CD4-positive, alpha-beta T cell treated with Interleukin-4 for 1 hour (primary cell): Measurements from ENCODE around the gene ZPBP2.
A peak's percentile ranks its signal among the peaks of the same experiment; 100 is the strongest.
"Not testable (repeated sequence)": the region's sequence is repeated elsewhere in the genome, so short reads cannot be mapped to it uniquely, and the experiment has no call there.

Experiments
- DNase-seq, 2 donors: peaks; one replicate each; pipeline ENCODE4 v3.0.0-alpha.2; 2020 to 2022

Gene ZPBP2

DNA sequence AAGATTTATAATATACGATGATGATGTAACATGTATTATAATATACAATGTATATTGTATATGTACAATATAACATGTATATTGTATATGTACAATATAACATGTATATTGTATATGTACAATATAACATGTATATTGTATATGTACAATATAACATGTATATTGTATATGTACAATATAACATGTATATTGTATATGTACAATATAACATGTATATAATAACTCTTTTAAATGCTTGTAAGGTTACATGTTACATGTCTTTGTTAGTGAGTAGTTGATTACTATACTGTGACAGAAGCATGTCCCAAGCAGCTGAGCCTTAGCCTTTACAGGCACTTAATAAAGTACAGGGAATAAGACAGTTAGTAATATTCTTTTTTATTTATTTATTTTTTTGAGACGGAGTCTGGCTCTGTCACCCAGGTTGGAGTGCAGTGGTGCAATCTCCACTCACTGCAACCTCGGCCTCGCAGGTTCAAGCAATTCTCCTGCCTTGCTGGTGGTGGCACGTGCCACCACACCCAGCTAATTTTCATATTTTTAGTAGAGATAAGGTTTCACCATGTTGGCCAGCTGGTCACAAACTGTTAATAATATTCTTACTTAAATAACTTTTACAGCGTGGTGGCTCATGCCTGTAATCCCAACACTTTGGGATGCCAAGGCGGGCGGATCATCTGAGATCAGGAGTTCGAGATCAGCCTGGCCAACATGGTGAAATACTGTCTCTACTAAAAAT, 11.9 kb upstream of the ZPBP2 start:
- DNase-seq, result not testable (repeated sequence)

DNA sequence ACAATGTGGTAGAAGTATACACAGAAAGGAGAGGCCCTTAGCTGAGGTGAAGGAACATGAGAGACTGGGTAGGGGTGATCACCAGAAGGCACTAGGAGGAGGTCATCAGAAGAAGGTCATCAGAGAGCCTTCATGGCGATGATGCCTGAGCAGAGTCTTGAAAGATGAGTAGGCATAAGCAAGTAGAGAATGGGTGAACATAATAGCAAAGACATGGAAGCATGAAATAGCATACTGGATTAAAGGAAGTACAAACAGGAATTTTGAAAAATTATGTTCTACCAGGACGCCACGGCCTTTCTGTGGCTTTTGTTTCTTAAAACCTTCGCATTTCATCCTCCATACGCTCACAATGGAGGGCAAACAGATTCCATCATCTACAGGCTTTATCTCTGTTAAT, 6.8 kb upstream of the ZPBP2 start:
- DNase-seq, result peak in 1 of 2 donors; percentile 31

DNA sequence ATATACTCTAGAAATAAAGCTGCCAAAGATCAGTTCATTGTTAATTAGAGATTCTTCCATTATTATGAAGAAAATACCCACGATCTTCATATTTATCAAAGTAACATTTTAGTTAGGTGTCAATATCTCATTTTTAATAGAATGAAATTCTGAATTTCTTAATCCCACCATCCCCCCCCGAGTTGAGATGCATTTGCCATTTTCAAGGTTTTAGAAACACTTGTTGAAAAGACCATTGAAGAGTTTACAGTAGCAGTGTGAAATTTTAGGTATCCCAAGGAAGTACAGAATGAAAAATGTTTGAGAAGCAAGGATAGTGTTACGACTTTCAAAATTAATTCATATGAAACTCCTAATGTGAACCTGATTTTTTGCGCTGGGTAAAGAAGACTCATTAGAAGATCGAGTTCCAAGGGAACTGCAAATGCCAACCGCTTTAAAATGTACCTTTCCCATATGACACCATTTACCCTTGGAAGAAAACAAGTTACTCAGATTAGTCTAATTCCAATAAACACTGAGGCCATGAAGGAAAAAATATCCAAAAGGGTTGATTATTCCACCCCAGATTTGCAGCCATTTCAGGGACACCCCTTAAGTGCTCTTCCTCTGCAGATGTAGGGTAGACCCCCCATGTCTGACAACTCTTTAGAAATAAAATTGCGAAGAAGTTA, 4.6 kb upstream of the ZPBP2 start:
- DNase-seq, result no peak

DNA sequence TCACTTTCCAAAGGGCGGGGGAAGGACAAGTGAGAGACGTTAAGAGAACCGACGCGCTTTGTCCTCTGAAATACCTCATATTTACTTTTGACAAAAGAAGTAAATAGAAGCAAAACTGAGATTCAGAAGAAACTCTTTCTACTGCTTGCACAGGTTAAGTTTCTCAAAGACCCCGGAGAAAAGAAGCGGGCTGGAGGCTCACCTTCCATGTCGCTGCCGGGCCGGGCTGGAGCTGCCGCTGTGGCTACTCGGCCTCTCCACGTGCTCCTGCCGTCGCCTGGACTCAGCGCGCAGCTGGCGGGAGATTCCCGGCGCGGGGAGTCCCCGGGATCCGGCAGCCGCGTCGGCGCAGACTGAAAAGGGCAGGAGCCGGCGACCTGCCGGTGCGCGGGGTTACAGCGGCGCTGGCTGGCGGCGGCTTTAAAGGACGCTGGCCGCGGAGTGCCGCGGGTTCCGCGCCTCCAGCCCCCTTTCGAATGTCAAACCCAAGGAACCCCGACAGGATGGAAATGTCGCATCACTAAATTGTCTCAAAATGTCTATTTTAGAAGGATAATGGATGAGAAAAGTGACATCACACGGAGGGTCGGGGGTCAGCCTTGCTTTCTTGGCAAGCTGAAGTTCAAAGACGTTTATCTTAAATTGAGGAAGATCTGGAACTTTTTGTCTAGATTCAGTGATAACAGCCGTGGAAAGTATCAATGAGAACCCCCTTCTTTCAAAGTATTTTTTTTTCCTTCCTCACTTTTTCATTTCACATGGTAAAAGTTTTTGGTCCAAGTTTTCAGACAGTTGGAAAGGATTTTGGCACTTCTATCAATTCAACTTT, 3.9 kb upstream of the ZPBP2 start, which contains the start of gene IKZF3:
Gene IKZF3 (minus strand): TSS at position 395 of the 829 bp plus-strand sequence. CDS start 186 bp downstream, at position 209.
- peak; percentile 88 to 91 for DNase-seq

DNA sequence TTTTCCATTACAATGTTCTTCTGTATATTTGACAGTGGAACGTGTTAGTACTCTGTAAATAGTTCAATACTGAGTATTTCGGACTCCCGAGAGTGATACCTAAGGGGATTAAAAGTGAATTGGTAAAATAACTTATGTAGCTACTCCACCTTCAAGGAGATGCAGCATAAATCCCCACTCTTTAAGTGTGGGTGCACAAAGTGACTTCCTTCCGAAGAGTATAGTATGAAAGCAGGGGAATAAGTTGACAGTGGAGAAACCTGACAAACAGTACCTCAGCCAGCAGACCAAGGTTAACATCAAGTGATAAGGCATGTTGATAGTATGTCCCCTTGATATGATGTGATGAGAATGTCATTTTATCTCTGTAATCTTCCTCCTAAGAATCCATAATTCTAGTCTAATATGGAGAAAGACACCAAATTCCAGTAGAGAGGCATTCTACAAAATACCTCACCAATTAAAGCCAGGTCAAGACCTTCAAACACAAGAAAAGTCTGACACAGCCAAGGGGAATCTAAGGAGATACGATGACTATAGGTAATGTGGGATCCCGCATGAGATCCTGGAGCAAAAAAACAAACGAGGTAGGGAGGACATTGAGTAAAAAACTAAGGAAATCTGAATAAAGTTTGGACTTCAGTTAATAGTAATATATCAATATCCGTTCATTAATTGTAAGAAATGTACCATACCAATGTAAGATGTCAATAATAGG, 1.8 kb upstream of the ZPBP2 start:
- DNase-seq, result no peak

DNA sequence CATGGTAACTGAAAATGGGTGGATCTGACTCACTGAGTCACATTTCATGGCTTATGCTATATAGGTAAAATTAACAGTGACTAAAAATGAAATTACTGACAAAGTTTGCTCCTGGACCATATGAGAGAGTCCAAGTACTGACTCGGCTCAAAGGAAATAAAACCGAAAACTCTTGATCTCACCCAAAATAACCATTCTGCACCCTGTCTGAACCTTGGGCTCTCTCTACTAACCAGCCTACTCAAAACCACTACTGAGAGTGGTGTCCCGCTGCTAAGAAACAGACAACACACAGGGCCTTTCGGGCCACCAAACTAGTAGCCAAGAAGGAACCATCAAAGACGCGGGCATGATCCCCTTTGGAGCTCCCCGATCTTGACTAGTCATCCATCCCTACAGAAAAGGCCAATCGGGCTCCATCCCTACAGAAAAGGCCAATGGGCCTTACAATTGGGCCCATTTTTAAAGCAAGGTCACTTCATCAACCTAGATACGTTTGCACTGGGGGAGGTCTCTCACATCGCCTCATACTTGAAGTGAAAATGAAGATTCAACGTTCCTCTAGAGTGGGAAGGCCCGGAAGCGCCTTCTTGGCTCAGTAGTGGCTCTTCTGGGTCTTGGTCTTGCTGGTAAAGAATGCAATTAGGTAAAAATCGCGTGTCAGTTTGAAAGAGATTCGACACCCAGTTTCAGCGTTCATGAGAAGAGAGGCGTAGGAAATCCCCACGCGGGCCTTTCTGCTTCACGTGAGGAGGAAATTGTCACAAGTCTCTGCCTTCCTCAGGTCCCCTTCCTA, 720 bp upstream of the ZPBP2 start:
- DNase-seq, result peak; percentile 75 to 87

DNA sequence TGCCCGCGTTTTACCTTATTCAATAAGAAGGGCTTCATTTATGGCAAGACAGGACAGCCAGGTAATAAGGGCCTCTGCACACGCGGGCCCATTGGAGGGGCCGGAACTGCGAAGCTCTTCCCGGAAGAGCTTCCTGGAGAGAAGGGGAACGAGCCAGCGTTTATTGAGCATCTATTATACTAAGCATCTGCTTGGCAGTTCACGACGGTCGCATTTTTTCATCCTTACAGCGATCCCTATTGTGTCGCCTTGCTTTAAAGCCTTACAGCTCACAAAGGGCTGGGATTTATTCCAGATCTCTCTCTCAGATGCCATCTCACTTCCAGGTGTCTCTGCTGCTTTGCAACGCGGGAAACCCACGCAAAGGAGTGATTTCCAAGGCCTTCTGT, 546 bp downstream of the ZPBP2 start:
- no peak for DNase-seq

DNA sequence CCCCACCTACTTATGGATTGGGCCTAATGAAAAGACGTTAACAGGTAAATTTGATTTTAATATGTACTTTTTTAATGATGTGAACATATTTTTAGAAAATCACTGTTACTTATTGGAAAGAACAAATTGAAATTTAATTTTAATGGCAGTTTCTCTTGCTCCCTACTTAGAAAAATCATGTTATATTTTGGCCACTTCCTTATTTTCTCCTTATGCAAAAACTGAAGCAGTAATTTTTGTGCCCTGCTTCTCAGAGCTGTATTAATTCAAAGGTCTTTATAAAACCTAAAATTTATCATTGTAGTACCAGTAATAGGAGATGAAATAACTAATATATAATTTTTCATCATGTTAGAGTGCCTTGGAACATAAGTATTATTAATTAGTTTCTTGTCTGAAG, 2.8 kb downstream of the ZPBP2 start:
- DNase-seq, result no peak

DNA sequence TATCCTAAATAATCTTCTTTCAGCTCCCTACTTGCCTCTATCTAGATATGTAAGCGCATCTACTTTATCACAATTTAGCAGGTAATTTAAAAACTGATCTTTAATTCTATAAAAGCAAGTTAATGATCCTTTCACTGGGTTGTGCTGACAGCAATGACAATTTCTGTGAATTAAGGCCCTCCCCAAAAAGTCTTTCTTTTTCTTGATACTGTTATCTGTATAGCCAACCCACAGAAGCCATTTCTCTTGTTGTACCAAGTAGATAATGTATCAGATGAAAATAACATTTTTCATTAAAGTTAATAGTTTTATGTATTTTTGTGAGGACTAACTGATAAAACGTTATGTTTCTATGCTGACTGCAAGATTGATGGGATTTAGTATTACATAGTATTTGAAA, 3.8 kb downstream of the ZPBP2 start:
- DNase-seq, result no peak

DNA sequence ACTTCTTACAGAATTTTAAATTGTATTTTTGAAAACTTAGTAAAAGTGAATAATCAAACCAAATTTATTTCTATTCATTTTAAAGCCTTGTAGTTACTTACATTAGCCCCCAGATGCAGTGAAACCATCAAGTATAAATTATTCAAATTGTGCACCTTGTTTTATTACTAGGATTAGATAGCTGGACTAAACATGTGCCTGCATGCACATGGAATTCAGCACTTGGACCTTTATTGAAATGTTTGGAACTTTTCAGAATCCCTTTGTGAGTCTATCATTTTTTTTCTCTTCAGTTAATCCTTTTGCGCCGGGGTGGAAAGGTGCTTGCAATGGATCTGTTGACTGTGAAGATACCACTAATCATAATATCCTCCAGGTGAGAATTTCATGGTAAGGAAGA, 4.7 kb downstream of the ZPBP2 start:
- DNase-seq, result no peak

DNA sequence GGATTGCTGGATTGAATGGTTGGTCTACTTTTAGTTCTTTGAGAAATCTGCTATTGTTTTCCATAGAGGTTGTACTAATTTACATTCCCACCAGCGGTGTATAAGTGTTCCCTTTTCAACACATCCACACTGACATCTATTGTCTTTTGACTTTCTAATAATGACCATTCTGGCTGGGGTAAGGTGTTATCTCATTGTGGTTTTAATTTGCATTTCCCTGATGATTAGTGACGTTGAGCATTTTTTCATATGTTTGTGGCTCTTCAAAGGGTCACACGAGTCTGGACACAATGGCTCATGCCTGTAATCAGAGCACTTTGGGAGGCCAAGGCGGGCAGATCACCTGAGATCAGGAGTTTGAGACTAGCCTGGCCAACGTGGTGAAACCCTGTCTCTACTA, 18.1 kb downstream of the ZPBP2 start:
- DNase-seq, result not testable (repeated sequence)

DNA sequence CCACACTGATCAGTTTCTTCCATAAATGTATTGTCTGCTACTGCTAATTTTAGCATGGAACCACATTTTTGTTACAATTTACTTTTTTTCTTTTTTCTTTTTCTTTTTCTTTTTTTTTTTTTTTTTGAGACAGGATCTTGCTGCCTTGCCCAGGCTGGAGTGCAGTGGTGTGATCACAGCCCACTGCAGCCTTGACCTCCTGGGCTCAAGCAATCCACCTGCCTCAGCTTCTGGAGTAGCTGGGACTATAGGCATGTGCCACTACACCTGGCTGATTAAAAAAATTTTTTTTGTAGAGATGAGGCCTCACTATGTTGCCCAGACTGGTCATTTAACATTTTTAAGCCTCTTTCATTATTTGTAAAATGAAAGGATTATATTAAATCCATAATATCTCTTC, 19.1 kb downstream of the ZPBP2 start:
- DNase-seq, result no peak

DNA sequence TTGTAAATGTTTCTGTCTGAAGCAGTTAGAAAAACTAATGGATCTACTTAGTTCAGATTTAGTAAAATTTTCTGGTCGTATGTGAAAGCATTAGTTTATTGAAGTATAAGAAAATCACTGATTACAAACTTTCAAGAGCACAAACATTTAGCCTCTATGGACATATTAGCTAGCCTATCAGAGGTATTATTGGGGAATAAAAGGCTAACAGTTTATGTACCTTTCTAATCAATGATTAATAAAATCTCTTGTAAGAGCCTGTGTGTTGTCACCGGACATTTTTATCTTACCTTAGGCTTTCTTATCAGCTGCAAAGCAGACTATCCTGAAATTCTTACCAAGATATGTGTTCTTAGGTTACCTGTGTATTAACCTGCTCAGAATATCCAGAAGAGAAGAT, 21.2 kb downstream of the ZPBP2 start:
- no peak for DNase-seq

DNA sequence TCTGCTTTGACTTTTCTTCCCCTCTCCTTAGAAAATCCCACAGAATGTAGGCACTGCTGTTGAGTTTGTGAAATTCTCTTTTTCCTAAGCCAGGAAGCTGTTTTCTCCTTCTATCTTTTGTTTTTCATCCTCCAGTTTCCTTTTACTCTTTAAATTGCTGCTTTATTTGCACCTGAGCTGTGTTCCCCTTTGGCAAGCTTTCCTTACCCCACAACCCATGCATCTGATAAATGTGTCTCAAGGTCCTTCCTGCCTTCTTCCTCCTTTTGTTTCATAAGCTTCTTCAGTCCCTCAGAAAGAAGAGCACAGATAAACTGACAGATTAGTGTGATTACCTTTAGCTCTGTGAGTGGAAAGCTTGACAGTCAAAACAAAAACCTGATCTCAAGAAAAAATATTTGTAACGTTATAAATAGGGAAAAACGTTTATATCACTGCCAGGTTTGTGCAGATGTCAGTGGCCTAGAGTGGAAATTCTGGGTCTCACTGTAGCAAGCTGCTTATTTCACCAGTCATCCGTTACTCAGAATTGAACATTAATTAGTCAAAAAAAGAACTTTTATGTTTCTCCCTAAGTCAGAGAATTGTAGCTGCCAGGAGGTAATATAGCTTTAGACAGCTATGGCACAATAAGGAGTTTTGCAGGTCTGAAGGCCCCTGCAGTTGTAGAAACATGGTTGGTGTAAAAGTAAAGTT, 26.8 kb downstream of the ZPBP2 start:
- DNase-seq, result no peak

DNA sequence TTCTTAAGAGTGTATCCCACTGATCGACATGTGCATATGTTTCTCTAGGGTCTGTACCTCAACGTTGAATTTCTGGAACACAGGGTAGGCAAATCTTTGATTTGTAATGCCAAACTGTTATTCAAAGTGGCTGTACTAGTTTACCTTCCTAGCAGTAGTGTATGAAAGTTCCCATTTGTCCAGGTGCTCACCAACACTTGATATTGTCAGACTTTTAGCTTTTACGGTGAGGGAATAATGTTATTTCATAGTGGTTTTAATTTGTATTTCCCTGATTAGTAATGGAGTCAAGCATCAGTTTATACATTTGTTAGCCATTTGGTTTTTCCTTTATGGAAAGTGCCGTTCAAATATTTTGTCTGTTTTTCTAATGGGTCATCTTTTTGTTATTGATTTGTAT, 30.1 kb downstream of the ZPBP2 start:
- no peak for DNase-seq

DNA sequence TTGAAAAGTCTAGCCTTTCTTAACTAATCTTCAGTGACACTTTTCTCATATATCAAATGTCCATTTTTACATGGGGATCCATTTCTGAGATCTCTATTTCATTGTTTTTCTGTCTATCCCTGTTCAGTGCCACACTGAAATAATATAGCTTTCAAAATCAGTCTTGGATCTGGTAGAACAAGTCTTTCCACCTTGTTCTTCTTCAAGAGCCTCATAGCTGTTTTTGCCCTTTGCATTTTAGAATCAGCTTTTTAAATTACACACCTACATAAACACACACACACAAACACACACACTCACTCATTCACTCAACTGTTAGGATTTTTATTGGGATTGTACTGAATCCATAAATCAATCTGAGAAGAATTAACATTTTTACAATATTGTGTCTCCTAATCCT, 31.2 kb downstream of the ZPBP2 start:
- no peak for DNase-seq

DNA sequence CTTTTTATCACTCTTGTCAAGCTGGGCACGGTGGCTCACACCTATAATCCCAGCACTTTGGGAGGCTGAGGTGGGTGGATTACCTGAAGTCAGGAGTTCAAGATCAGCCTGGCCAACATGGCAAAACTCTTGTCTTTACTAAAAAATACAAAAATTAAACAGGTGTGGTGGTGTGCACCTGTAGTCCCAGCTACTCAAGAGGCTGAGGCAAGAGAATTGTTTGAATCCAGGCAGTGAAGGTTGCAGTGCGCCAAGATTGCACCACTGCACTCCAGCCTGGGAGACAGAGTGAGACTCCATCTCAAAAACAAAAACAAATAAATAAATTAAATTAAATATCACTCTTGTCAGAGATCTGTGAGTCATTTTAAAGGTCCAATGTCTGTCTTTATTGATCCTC, 34.0 kb downstream of the ZPBP2 start:
- not testable (repeated sequence) for DNase-seq

DNA sequence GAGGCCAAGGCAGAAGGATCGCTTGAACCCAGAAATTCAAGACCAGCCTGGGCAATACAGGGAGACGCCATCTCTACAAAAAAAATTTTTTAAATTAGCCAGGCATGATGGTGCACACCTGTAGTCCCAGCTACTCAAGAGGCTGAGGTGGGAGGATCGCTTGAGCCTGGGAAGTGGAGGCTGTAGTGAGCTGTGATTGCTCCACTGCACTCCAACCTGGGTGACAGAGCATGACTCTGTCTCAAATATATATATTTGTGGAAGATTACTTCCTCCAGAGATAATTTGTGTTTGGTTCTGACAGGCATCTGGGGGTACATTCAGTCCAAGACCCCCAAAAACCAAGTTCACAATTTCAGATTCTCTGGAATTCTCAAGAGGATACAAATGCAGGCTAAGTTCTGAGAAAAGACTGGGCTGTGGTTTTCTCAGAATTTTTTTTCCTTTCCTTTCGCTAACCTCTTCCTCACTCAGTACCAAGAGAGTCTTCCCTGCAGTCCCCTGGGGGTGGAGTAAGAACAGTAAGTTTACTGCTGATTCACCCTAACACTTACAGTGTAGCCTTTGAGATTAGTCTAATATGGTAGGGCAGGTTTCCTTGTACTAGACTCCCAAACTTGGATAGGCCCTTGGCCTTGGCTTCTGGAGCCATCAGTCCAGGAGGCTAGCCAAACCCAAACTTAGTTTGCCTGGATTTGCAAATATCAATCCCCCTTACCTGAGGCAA, 35.3 kb downstream of the ZPBP2 start:
- peak in 1 of 2 donors; percentile 31 for DNase-seq

DNA sequence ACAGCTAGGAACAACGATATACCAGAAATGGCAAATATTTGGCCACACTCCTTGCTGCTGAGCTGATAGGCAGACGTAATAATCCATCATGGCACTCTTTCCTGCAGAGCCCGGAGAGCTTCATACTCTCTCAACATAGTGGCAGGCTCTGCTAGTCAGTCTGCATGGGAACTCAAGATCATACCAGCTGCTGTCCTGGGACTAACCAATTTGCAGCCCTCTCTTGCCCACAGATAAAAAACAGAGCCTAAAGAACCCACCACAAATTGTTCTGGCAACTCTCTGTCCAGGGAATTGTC, 36.9 kb downstream of the ZPBP2 start:
- no peak for DNase-seq

DNA sequence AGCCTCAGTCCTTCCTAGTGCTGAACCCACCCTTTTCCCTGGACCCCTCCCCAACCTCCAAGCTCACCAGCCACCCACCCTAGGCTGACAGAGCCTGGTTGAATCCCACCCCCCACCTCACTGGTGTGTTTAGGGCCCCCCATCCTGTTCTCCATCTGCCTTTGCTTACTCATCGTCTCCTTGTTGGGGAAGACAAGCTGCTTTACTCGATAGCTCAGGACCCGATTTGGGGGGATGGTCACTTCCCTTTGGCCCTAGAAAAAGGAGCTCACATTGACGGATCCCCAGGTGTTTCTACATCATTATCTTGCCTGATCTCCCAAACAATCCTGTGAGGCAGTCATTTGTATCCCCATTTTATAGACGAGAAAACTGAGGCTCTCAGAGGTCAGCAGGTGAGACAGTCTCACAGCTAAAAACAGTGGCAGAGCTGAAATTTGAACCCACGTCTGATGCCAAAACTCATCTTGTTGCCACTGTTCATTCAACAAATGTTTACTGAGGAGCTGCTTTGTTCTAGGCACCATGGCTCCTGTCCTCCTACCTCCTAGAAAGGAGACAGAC, 40.9 kb downstream of the ZPBP2 start:
- no peak for DNase-seq

DNA sequence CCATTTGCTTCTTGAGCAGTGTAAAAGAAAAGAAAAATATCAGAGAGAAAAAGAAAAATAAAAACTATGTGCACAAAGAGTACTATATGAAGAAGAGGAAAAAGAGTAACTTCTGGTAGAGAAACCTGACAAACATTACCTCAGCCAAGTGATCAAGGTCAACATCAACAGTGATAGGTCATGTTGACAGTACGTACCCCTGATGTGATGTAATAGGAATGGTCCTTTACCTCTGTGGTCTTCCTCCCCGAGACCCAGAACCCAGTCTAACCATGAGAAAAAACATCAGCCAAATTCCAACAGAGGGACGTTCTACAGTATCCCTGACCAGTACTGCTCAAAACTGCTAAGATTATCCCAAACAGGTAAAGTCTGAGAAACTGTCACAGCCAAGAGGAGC, 46.0 kb downstream of the ZPBP2 start:
- no peak for DNase-seq
